RWPE1 (cell line): ENCODE measurements around the gene IFT74.

Experiments
- CTCF ChIA-PET: fragments of 350-600 bp; sonication (Branson Sonifier 250); formaldehyde crosslinking; extraction: SDS; loops from one replicate; lab custom pipeline; 2021; lab: Yijun Ruan, JAX
- POLR2A ChIA-PET: fragments of 400-600 bp; formaldehyde crosslinking; extraction: SDS; loops from one replicate; lab custom pipeline; 2020; ENCODE audit warnings: antibody characterized with exemption; ENCODE audit not compliant: low non-redundant PET; lab: Yijun Ruan, JAX
- DNase-seq: peaks from one replicate; pipeline ENCODE4 v3.0.0; 2012; ENCODE audit warnings: low spot score
- H3K27ac ChIP-seq: fragments of 450-650 bp; 2 replicates; pipeline ENCODE4 v1.5.1; 2017
- CTCF ChIP-seq: fragments of 450-650 bp; conservative IDR thresholded peaks from 2 replicates; pipeline ENCODE4 v1.5.1; 2017; ENCODE audit warnings: low read depth, mild to moderate bottlenecking

Gene IFT74

GRCh38 chr9:27054125-27054524 lies 97.9 kb downstream of the IFT74 start:
- no peak for DNase-seq
- H3K27ac ChIP-seq = no peak overlapping the region
- ChIA-PET POLR2A (no interaction called here), CTCF (no interaction called here)
- TF ChIP-seq CTCF = no peak

GRCh38 chr9:27054841-27055240 lies 98.6 kb downstream of the IFT74 start:
- TF ChIP-seq CTCF = no peak
- ChIA-PET CTCF (no interaction called here), POLR2A (no interaction called here)
- no peak for DNase-seq
- no peak overlapping the region for H3K27ac ChIP-seq

GRCh38 chr9:27059412-27059811 lies 103.2 kb downstream of the IFT74 start:
- CTCF ChIA-PET = interaction anchor here (0.7 kb wide), 1 partner anchor 1478 kb away, joined by 4 read pairs; no protein-coding TSS in a partner anchor
- TF ChIP-seq CTCF = no peak
- H3K27ac ChIP-seq = no peak overlapping the region
- POLR2A ChIA-PET = no interaction called here
- no peak for DNase-seq

- ChIA-PET POLR2A (no interaction called here), CTCF (interaction anchor here (0.7 kb wide), 1 partner anchor 1478 kb away, joined by 4 read pairs; no protein-coding TSS in a partner anchor)
- no peak for DNase-seq
- TF ChIP-seq CTCF = no peak
- H3K27ac ChIP-seq = no peak overlapping the region
These were observed 103.7 kb downstream of the IFT74 start for GRCh38 chr9:27059907-27060306.

GRCh38 chr9:27065288-27065687 lies 109.1 kb downstream of the IFT74 start:
- POLR2A ChIA-PET = no interaction called here
- TF ChIP-seq CTCF = no peak
- CTCF ChIA-PET = no interaction called here
- H3K27ac ChIP-seq = no peak overlapping the region
- no peak for DNase-seq

GRCh38 chr9:27073841-27074728 lies 117.9 kb downstream of the IFT74 start:
- H3K27ac ChIP-seq = no peak overlapping the region
- DNase-seq = no peak
- POLR2A ChIA-PET = no interaction called here
- CTCF ChIA-PET = interaction anchor here (0.6 kb wide), 1 partner anchor 82 kb away, joined by 3 read pairs; no protein-coding TSS in a partner anchor
- TF ChIP-seq CTCF = no peak
